K562 (cell line): Measurements from ENCODE around the gene RRM2. TPM values are rescaled to one million over a fixed set of nuclear protein-coding genes. Genes with fewer than 3 reads are reported as not detected.

Source experiments
- ATAC-seq: fragments of 200-7000 bp; cut with Tn5 transposase; 3 replicates; pipeline ENCODE4 v1.9.1; 2020; ENCODE audit warnings: moderate library complexity
- BruUV-seq: library from RNA; stranded (reverse); fragments of 400-500 nt; replicated peaks from 2 replicates; lab custom pipeline; 2021; lab: Mats Ljungman, UMichigan
- CTCF ChIA-PET: fragments of 300-600 bp; formaldehyde crosslinking; extraction: SDS; loops from one replicate; lab custom pipeline; 2021; ENCODE audit warnings: low intra/inter-chr PET ratio; lab: Yijun Ruan, JAX
- POLR2A ChIA-PET: fragments of 300-600, 350-650 bp; sonication (Branson Sonifier 250); formaldehyde crosslinking; extraction: SDS; loops from one replicate; lab custom pipeline; 2021; ENCODE audit warnings: antibody characterized with exemption, inconsistent platforms; lab: Yijun Ruan, JAX
- DNase-seq, 4 experiments: peaks; one replicate each; pipeline versions ENCODE4 v3.0.0 to v3.0.0-alpha.2; 2011 to 2018; ENCODE audit warnings: low spot score in 3 of 4, mixed read lengths in 3 of 4; ENCODE audit errors: extremely low read depth in 1 of 4
- FAIRE-seq: peaks from 2 replicates; lab custom pipeline; 2011; peaks lifted over from hg19 to GRCh38; lab: Jason Lieb, UNC
- H2AFZ ChIP-seq: 2 replicates; pipeline ENCODE4 v1.6.0; 2011; ENCODE audit warnings: low read depth, low read length, control low read depth, inconsistent platforms
- H3K27ac ChIP-seq: fragments of 200-600 bp; 3 replicates; pipeline ENCODE4 v1.8.0; 2011; ENCODE audit warnings: low read depth, mild to moderate bottlenecking, control low read depth, inconsistent platforms, low read length, moderate library complexity, mixed read lengths; ENCODE audit errors: extremely low read depth
- H3K27me3 ChIP-seq, 2 experiments: fragments of 300-600 bp in 1 of 2; 2 replicates in 1 of 2; 3 replicates in 1 of 2; pipeline versions ENCODE4 v1.6.0 to v1.8.0; 2011; ENCODE audit warnings: inconsistent platforms in 2 of 2, low read length in 2 of 2, mild to moderate bottlenecking in 1 of 2, mixed read lengths in 1 of 2, moderate library complexity in 1 of 2; ENCODE audit not compliant: control insufficient read depth in 2 of 2, insufficient read depth in 2 of 2
- H3K36me3 ChIP-seq: fragments of 300-600 bp; 3 replicates; pipeline ENCODE4 v1.8.0; 2011; ENCODE audit warnings: mild to moderate bottlenecking, low read length, inconsistent platforms; ENCODE audit not compliant: control insufficient read depth, insufficient read depth
- H3K4me1 ChIP-seq, 2 experiments: fragments of 200-600 bp in 1 of 2; replicated peaks in 1 of 2; 2 replicates in 1 of 2; 3 replicates in 1 of 2; pipeline versions ENCODE4 v1.5.1 to v1.8.0; 2011; ENCODE audit warnings: inconsistent platforms in 2 of 2, low read length in 2 of 2, mild to moderate bottlenecking in 1 of 2, mixed read lengths in 1 of 2, moderate library complexity in 1 of 2; ENCODE audit not compliant: control insufficient read depth in 2 of 2, insufficient read depth in 2 of 2
- H3K4me2 ChIP-seq: 2 replicates; pipeline ENCODE4 v1.6.1; 2011; ENCODE audit warnings: low read length, control low read depth, inconsistent platforms, mixed read lengths; ENCODE audit not compliant: insufficient read depth
- H3K4me3 ChIP-seq: fragments of 200-600 bp; sonication (generic), shearing (Covaris generic); 2 replicates; pipeline ENCODE4 v1.5.1; 2016; ENCODE audit warnings: control low read depth, inconsistent platforms
- H3K79me2 ChIP-seq: fragments of 200-600 bp; 3 replicates; pipeline ENCODE4 v1.8.0; 2011; ENCODE audit warnings: low read length, inconsistent platforms; ENCODE audit not compliant: control insufficient read depth, insufficient read depth
- H3K9ac ChIP-seq, 2 experiments: 2 replicates each; pipeline versions ENCODE4 v1.6.0 to v1.6.1; 2011; ENCODE audit warnings: low read depth in 2 of 2, low read length in 2 of 2, control low read depth in 1 of 2, inconsistent platforms in 1 of 2, mild to moderate bottlenecking in 1 of 2, mixed read lengths in 1 of 2; ENCODE audit not compliant: insufficient read depth in 1 of 2
- H3K9me1 ChIP-seq: one replicate; pipeline ENCODE4 v1.6.0; 2011; ENCODE audit warnings: inconsistent platforms, mild to moderate bottlenecking, low read length, moderate library complexity; ENCODE audit not compliant: control insufficient read depth, insufficient read depth
- H3K9me3 ChIP-seq: replicated peaks from 2 replicates; pipeline ENCODE4 v1.5.1; 2011; ENCODE audit warnings: low read depth, low read length, inconsistent platforms; ENCODE audit not compliant: control insufficient read depth, insufficient read depth
- H4K20me1 ChIP-seq: replicated peaks from 2 replicates; pipeline ENCODE4 v1.6.1; 2011; ENCODE audit warnings: low read length, inconsistent platforms, mixed read lengths; ENCODE audit not compliant: control insufficient read depth, insufficient read depth
- HDAC1 ChIP-seq, 2 experiments: fragments of 450-650 bp; IDR thresholded peaks; 2 replicates each; pipeline ENCODE4 v1.6.1; 2016 to 2017; ENCODE audit warnings: inconsistent platforms in 1 of 2, mild to moderate bottlenecking in 1 of 2, moderate library complexity in 1 of 2
- JUN ChIP-seq, 2 experiments: sonication (generic) in 1 of 2; formaldehyde crosslinking in 1 of 2; IDR thresholded peaks; 2 replicates each; pipeline versions ENCODE4 v1.6.1 to v1.8.0; 2012 to 2022; ENCODE audit warnings: borderline replicate concordance in 2 of 2, mild to moderate bottlenecking in 2 of 2, improper control_type of control experiment in 1 of 2, low read depth in 1 of 2, low read length in 1 of 2, missing genetic modification reagents in 1 of 2
- NR2C1 ChIP-seq, 2 experiments: fragments of 450-650 bp; IDR thresholded peaks; 2 replicates each; pipeline ENCODE4 v1.6.1; 2017; ENCODE audit warnings: mild to moderate bottlenecking in 2 of 2, antibody characterized with exemption in 1 of 2, inconsistent platforms in 1 of 2, missing compliant biosample characterization in 1 of 2, missing genetic modification characterization in 1 of 2
- POLR2A ChIP-seq: fragments of 450-650 bp; conservative IDR thresholded peaks from 2 replicates; pipeline ENCODE4 v1.6.1; 2016
- POLR3A ChIP-seq: IDR thresholded peaks from 2 replicates; pipeline ENCODE4 v1.6.1; 2011; ENCODE audit warnings: borderline replicate concordance, mild to moderate bottlenecking, moderate library complexity; ENCODE audit not compliant: insufficient read length, insufficient read depth; ENCODE audit errors: extremely low read depth
- SUPT5H ChIP-seq: fragments of 450-650 bp; IDR thresholded peaks from 2 replicates; pipeline ENCODE4 v1.6.1; 2016
- WGBS: fragments of 100-300 bp; shearing (Covaris generic); methylation state at CpG from one replicate; pipeline ENCODE4 v1.1.6; 2016; ENCODE audit warnings: low coverage, mixed read lengths; ENCODE audit not compliant: insufficient coverage; ENCODE audit errors: missing lambda C conversion rate; 5-methylcytosine and 5-hydroxymethylcytosine counted together
- in situ Hi-C: fragments of 300-500 bp; cut with MboI; formaldehyde crosslinking; loops from 4 replicates; pipeline ENCODE4 v1.15.0; 2018; ENCODE audit warnings: inconsistent platforms, mixed read lengths
- intact Hi-C: fragments of 100-400 bp; cut with micrococcal nuclease; formaldehyde crosslinking; loops from 2 replicates; pipeline ENCODE4 v1.14.2; 2022
- polyA plus RNA-seq, 8 experiments: library from polyadenylated mRNA; depleted of rRNA in 4 of 8; stranded (reverse) in 5 of 8; unstranded in 3 of 8; fragments of >200 nt; fragmentation: Nextera tagmentation in 2 of 8; fragmentation: Illumina TruSeq in 1 of 8; extraction: Ambion mirVana in 2 of 8; extraction: Trizol in 1 of 8; gene quantifications; 2 replicates each; pipeline versions ENCODE4 v1.2.1 to v1.2.3, GENCODE V29; 2011 to 2014; ENCODE audit warnings: inconsistent platforms in 1 of 8, missing spikeins in 1 of 8
- total RNA-seq, 7 experiments: library from RNA; depleted of rRNA in 6 of 7; stranded (reverse); fragments of >200 nt in 6 of 7; fragmentation: Illumina TruSeq in 2 of 7; extraction: Trizol in 2 of 7; gene quantifications; 2 replicates each; pipeline versions ENCODE4 v1.2.1 to v1.2.3, GENCODE V29; 2011 to 2021; ENCODE audit warnings: low replicate concordance in 1 of 7
- TF ChIP-seq, protein P1 (sequence below): sonication (generic); formaldehyde crosslinking; IDR thresholded peaks from 2 replicates; pipeline ENCODE4 v1.8.0; 2022; ENCODE audit warnings: missing genetic modification reagents, mild to moderate bottlenecking, moderate library complexity, borderline replicate concordance

The RRM2 gene
- total and polyA plus RNA-seq, 9 of the 15 experiments (the other 6 are each of a cell fraction or from before 2014, with no cell fraction given), result 50.1 to 244 (median 128) TPM

DNA sequence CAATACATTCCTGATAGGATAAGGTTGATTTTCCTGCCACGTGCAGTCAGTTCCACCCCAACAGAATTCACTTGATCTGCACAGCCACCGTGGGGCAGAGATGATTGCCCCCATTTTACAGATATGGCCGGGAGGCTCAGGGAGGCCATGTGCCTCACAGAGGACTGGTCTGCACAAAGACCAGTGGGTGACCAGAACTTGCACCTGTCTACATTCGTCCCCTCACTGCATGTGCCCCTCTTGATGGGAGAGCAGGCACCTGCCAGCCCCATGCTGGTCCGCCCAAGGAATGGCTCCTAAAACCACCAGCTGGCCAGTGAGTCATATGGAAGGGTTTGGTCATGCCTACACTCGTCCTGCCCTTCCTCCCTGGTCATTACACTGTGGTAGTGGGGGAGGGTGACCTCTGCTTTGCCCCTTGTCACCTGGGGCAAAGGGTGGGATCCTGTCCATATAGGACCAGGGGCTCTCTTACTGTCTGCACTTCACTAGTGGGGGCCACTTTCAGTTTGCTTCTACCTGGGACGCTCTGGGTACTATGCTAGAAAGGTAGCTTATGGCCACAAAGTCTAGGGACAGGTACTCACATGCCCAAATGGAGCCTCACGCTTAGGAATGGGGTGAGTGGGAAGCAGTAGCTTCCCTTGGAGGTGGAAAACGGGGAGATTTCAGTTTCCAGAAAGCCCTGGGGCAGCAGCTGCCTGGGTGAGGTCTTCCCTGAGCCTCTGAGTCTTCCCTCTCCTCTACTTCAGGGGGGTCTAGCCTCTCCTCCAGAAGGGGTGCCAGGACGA is 14.7 kb downstream of the RRM2 start:
- Histone ChIP-seq H3K9me1 (peaks cover 5% of the 10 kb centered on the region), H3K4me1 (peaks cover 19 to 23% of the 10 kb centered on the region in 2 experiments; a peak in 4 of 5 replicates), H3K9me3 (no peaks in the 10 kb centered on the region), H3K27ac (no peak overlapping the region), H3K9ac (peak overlapping the region in 1 of 2 experiments; percentile 6; a peak in 1 of 4 replicates), H4K20me1 (peaks cover 10% of the 10 kb centered on the region), H2AFZ (no peak overlapping the region), H3K27me3 (no peaks in the 10 kb centered on the region), H3K36me3 (peaks cover 31% of the 10 kb centered on the region), H3K4me3 (no peak overlapping the region), H3K79me2 (no peaks in the 10 kb centered on the region), H3K4me2 (no peak overlapping the region)
- no peak; the same call in 1 of the 3 replicates for ATAC-seq
- TF ChIP-seq NR2C1 (IDR thresholded peaks at IDR 0.05) (no peak), NR2C1 (tag; IDR thresholded peaks at IDR 0.05) (no peak), HDAC1 (IDR thresholded peaks at IDR 0.05) (no peak), SUPT5H (peak; percentile 30; the same call in 1 of the 2 replicates), POLR3A (no peak), POLR2A (peak; percentile 48; the same call in 1 of the 2 replicates), JUN (IDR thresholded peaks at IDR 0.05; ENCODE audit: borderline replicate concordance, low read depth, low read length) (no peak), JUN (CRISPR knock-in tag; IDR thresholded peaks at IDR 0.05; ENCODE audit: borderline replicate concordance) (no peak)
- TF ChIP-seq, protein P1, sequence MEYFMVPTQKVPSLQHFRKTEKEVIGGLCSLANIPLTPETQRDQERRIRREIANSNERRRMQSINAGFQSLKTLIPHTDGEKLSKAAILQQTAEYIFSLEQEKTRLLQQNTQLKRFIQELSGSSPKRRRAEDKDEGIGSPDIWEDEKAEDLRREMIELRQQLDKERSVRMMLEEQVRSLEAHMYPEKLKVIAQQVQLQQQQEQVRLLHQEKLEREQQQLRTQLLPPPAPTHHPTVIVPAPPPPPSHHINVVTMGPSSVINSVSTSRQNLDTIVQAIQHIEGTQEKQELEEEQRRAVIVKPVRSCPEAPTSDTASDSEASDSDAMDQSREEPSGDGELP (CRISPR knock-in tag), result peak; percentile 74
- ChIA-PET POLR2A (interaction anchor here (0.6 to 5.3 kb wide), 5 partner anchors 9 to 551 kb away, joined by 3 to 44 read pairs (median 3); partner anchors contain the start of gene RRM2), CTCF (no interaction called here)
- in situ Hi-C loops (no loop called here), intact Hi-C loops (no loop called here)
- no TSS peak for BruUV-seq
- peak in 2 of 4 experiments; percentile 15 to 25 for DNase-seq
- WGBS, result 65% methylated on average over 10 of the region's 10 CpGs
- no peak for FAIRE-seq
